Epithelial cell of prostate (primary cell): ENCODE results near the gene TRPC6.
"Not testable (repeated sequence)": the region's sequence is repeated elsewhere in the genome, so short reads cannot be mapped to it uniquely, and the experiment has no call there.

Experiments used
- DNase-seq: peaks from one replicate; pipeline ENCODE4 v3.0.0-alpha.2; 2011; ENCODE audit warnings: low read depth, low spot score
- H3K27ac ChIP-seq: fragments of 450-650 bp; 2 replicates; pipeline ENCODE4 v1.5.1; 2017; ENCODE audit warnings: mild to moderate bottlenecking

Gene TRPC6

DNA sequence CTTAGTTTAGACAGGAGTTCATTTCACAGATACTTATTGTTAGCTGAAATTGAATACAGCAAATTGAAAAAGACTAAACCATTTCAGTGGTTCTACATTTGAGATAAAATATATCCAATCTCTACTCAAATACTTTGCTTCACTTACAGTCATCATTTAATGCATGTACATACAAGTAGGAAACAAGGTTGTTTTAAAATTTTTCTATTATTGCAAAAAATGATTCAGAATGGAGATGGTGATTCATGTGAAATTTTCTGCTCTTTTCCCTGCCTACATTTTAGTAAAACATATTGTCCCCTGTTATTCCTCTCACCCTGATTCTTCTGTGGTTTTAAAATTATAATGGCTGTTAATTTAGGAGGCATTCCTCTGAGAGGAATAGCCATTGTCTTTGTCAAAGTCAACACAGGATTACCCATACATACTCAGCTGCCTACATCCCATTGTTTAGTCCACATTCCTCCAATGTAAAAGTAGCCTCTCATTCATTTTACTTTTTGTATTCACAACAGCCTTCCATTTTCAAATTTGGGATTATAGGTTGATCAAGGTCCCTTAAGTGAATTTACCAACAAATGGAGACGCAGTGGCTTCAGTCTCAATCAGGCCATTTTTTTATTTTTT lies 60.1 kb downstream of the TRPC6 start:
- DNase-seq = no peak
- H3K27ac ChIP-seq = no peak overlapping the region

DNA sequence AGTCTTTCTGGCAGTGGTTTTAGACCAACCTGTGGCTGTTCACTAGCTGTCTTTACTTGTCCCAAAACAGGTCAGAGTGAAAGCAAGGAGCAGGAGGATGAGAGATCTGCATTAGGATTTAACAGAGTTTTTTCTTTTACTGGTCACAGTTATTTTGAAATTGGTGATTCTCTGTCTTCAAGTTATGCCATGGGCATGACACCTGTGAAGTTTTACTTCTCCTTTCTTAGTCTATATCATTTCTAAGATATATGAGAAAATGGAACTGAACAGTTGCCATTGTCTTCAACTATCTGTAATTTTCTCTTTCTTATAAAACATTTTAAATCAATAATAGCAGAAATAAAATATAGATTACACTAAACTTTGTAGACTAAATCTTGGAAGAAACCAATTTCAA lies 60.6 kb downstream of the TRPC6 start:
- no peak for DNase-seq
- H3K27ac ChIP-seq = no peak overlapping the region

DNA sequence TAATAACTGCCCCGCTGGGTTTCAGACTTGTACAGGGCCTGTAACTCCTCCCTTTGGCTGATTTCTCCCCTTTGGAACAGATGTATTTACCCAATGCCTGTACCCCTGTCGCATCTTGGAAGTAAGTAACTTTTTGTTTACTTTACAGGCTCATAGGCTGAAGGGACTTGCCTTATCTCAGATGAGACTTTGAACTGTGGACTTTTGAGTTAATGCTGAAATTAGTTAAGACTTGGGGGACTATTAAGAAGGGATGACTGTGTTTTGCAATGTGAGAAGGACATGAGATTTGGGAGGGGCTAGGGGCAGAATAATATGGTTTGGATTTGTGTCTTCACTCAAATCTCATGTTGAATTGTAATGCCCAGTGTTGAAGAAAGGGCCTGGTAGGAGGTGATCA lies 62.0 kb downstream of the TRPC6 start:
- DNase-seq = no peak

DNA sequence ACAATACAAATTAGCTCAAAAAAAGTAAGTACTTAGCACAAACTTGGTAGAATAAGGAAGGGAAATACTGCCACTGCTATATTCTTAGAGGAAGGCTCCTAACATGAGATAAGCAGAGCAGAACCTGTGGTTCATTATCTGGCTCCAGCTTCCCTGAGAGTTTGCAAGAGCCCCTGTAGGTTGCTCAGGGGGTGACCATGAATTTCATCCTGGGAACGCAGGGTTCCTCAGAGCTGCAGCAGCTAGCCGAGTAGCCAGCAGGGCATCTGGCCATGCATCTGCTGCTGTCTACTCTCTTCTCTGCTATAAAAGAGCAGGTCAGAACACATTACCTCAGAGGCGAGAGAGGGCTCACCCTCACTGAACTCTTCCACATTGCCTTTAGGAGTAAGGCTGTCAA lies 67.3 kb downstream of the TRPC6 start:
- no peak for DNase-seq
- H3K27ac ChIP-seq = no peak overlapping the region

More for the DNA sequence above, 62.0 kb downstream of the TRPC6 start:
- H3K27ac ChIP-seq = no peak overlapping the region

DNA sequence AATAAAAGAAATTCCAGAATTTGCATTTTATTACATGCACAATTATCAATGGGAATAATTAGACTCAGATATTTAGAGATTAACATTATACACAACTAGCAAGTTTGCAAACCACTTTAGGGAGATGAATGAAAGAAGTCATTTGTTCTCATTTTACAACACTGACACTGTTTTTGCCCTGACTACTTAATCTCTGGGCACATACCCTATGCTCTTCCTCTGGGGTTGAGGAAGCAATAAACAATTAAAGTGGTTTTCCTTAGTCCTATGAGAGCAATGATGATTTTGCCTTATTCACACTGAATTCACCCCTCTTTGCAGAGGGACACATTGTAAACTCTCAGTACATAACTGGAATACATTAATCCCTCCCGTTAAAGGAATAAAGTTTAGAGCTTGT lies 72.7 kb downstream of the TRPC6 start:
- DNase-seq = no peak
- H3K27ac ChIP-seq = no peak overlapping the region

DNA sequence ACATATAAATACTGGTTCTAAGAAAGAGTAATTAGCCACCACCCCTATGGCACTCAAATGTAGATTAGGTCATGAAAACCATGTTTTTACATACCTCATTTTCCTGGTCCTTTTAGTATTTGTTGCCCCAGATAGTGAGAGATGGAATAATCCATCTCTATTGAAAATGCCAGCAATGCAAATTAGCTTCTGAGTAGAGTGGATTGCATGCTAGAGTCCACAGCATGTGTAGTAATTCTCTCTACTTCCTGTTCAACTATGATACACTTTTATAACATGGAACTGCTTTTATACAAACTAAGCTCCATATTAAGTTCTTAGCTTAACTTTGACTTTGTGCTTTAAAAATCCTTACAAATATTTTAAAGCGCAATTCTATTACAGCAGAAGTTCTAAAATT lies 73.2 kb downstream of the TRPC6 start:
- DNase-seq = no peak
- no peak overlapping the region for H3K27ac ChIP-seq

DNA sequence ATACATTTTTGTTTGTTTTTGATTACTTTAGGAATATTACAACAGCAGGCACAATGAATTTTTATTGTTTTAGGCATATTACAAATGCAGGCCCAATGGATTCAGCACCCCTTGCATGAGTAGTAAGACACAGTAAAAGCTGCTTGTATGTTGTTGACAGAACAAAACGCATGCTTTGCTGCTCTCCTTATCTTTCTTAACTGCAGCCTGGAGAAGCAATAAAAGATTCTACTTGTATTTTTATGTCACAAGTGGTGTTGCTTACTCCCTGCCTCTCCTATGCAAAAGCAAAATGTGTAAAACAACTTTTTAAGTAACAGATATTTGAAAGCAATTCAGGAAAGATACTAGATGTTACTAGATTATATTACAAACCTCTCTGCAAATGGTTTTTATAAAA lies 73.9 kb downstream of the TRPC6 start:
- H3K27ac ChIP-seq = no peak overlapping the region
- no peak for DNase-seq

DNA sequence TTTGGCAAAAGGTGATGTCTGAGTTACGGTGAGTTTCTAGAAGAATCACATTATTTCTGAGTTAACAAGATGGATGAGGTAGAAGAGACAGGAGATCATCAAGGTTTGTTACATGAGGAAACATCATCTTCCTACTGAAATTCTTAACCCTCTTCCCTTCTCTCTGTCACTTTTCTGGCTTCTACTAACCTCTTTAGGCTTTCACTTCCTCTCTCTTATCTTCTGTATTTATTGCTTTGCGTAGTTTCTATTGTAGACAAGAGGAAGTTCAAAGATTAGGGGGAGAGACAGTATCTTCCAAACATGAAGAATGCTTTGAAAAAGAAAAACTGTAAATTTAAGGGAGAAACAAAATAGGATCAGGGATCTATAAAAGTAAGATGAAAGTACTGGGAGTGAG lies 75.4 kb downstream of the TRPC6 start:
- H3K27ac ChIP-seq = no peak overlapping the region
- DNase-seq = no peak

DNA sequence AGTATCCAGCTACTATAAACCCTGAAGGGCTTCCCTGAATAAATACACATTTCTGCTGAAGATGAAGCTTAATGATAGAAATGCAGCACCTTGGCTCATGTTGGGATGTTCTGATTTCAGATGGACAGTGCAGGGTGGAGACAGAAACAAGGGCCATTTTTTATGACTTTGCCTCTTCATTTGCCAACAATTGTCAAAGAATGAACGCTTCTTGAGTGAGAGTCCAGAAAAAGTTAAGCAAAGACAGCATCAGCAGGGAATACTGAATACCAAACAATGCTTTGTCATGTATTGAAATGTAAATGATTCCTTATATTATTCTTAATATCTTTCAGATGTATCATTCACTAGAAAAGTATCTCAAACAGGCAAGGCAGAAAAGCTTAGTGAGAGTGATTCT lies 84.9 kb downstream of the TRPC6 start:
- H3K27ac ChIP-seq = no peak overlapping the region
- DNase-seq = no peak

DNA sequence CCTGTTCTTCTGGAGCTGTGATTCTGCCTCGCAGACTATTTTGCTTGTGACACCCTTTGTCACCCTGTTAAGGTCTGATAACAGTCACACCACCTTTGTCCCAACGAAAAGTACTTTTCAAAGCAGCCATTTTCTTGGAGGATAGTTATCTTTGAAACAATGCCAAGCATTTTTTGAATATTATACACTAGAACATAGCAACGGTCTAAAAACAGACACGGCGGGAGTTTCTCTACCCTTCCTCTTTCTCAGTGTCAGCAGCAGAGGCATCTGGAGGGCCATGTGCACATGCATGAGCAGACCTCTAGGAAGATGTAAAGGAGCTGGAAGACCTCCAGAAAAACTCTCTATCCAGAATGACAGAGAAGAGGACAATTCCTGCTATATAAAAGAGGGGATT lies 86.5 kb downstream of the TRPC6 start:
- no peak overlapping the region for H3K27ac ChIP-seq
- no peak for DNase-seq

DNA sequence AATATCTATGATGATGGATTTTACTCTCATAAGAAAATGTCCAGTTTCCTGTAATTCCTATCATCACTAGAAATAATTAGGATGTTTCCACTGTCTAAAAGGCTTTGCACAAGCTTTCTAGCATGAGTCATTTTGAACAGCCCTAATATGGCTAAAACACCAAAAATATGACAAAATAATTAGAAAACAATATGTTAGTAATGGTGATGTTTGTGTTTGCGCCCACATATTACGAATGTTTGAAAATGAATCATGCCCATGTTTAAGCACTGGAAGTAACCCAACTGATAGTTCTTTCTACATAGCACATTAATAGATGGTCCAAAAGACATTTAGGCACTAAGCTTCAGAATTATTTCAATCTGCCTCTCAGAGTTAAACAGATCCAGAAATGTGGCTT lies 96.0 kb downstream of the TRPC6 start:
- H3K27ac ChIP-seq = no peak overlapping the region
- no peak for DNase-seq

DNA sequence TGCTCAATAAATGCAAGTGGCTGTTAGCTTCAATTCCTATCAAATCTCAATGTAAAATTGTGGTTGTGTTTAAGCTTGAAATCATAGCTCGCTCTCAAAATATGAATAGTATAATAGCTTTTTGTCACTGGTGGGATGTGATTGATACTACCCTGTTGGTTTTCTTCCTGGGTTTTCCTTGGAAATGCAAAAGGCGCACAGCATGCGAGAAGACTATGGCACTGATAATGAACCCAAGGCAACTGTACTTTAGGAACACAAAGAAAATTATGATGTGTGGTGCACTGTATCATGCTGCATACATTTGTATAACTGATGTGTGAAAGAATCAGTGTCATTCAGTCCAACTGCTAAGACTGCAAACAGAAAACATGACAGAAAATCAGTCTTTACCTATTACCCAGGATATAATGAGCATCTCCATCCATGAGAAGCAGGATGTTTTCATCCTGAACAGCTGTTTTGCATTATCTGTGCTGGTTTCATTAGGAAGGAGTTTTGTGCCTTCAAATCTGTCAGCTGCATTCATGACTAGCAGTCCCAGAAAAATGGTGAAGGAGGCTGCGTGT lies 101.2 kb downstream of the TRPC6 start:
- no peak overlapping the region for H3K27ac ChIP-seq
- DNase-seq = no peak

DNA sequence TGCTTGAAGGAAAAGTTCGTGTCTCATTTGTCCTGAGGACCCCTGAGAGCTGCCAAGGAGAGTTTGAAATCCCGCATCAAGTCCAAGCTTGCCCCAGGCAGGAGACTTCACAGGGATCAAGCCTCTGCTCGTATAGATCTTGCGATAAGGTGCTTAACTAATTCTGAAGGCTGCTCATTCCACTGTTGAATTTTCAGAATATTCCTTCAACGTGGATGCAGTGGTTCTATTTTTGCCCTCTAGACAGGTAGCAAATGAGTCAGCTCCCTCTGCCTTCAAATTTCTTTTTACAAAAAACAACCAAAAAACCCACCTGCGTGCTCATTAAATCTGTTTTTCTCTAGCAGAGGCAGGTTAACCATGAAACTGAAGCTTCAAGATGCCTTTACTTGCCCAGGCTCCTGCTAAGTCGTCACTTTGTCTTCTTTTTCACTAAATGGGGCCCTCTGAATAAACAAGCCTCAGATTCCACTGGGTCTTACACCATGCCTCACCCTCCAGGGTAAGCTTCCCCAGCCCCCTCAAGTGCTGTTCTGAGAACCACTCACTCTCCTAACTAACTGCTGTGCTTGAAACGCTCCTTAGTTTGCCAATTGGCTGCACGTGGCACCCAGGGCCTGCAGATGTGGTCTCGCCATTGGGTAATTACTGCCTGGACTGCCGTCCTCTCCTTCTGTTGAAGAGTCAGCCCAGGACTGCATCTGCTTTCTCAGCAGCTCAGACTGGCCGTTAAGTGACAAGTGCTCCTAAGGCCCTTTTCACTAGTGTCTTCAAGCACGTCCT lies 105.0 kb downstream of the TRPC6 start:
- peak overlapping the region; percentile 25 for H3K27ac ChIP-seq
- peak; percentile 36 for DNase-seq

DNA sequence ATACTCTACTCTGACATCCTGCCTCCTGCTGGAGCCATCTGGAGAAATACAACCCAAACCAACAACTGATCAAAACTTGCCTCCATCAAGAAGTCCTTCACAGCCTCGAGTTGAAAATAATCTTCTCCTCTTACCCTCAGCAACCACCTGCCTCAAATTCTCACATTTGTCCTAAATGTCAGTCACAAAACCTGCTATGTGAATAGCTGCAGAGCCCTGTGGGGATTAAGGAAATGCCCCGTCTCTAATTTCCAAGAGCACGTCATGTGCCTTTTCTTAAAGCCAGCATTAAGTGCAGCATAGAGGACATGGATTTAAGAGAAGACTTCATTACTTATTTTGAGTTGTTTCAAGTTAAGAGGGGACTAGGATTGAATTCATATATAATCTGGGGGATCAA lies 105.9 kb downstream of the TRPC6 start:
- H3K27ac ChIP-seq = no peak overlapping the region
- no peak for DNase-seq

DNA sequence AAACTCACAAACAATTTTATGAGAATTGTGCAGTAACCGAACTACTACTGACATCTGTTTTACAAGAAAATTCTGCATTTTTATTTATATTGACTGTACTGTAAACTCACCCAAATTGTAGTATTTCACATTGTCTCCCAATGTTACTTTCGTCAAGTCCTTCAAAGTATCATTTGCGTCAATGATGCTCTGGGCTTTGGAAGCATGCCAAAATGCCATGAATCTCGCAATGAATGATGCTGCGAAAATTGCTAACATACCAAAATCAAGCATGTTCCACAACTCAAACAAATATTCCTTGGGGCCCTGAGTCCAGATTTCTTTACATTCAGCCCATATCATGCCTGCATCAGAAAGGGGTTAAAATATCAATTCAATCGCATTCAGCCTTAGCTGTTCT lies 107.6 kb downstream of the TRPC6 start:
- DNase-seq = no peak
- H3K27ac ChIP-seq = no peak overlapping the region

DNA sequence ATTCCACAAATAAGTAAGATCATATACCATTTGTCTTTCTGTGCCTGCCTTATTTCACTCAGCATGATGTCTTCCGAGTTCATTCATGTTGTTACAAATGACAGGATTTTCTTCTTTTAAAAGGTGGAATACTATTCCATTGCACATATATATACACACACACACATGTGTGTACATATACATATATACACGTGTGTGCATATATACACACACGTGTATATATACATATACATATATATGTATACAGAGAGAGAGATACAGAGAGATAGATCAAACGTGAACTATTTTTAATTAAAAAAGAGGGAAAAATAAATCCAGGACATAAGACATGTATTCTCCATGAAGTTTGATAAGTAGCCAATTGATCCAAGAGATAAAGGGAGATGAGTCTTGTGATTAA lies 108.1 kb downstream of the TRPC6 start:
- no peak for DNase-seq
- H3K27ac ChIP-seq = no peak overlapping the region

DNA sequence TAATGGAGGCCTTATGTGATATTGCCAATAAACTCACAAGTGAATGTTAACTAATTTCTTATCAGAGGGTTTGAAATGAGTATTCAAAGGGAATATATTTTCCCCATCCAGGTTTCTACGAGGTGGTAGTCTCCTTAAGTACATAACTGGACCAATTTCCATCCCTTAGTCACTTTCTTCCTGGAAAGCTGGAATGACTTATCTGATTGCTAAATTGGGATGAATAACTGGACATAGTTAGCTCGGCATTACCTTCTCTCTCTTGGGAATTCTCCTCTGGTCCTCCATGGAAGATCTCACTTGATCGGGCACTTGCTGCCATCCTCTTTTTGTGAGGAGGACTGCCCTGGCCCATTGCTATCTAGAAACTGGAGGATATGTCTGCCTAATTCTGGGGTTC lies 109.1 kb downstream of the TRPC6 start:
- no peak for DNase-seq
- H3K27ac ChIP-seq = no peak overlapping the region

DNA sequence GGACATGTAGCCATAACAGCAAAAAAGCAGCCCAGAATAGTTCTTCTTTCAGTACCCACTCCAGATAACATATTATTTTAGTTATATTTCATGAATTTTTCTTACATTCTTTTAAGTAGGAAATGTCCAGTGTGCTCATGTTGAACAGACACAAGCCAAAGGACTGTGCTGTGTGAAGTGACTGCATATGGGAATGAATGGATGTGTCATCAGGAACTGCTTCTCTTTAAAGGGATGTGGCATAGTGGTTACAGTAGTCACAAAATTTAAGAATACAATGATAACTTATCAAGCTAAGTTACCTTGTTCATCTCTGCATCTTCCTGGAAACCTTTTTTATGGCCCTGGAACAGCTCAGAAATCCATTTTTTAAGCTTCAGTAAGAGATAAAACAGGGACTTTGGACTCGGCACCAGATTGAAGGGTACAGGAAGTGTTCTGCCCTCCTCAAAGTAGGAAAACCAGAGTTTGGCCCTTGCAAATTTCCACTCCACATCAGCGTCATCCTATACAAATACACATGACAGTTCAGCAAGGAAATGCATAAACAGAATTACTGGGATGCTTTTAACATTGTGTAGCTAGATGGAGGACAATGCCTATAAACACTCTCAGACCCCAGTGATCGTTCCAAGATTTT lies 112.8 kb downstream of the TRPC6 start:
- H3K27ac ChIP-seq = peak overlapping the region; percentile 35
- no peak for DNase-seq

DNA sequence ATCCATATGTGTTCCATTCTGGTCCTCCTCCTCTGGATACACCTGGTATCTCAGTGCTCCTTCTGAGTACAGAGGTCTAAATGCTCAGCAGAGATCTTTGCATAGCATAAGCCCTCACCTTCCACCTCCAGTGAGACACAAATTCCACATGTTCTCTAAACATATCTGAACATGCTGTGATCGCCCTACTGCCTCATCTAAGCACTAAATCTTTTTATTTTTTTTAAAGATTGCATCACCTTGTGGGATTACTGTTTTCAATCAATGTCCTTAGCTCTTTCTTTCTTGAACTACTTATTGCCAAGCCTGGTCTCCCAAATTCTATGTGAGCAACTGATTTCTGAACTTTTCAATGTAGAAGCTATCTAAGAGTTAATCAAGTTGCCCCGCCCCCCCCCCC lies 113.4 kb downstream of the TRPC6 start:
- DNase-seq = peak; percentile 48
- peak overlapping the region; percentile 35 for H3K27ac ChIP-seq

DNA sequence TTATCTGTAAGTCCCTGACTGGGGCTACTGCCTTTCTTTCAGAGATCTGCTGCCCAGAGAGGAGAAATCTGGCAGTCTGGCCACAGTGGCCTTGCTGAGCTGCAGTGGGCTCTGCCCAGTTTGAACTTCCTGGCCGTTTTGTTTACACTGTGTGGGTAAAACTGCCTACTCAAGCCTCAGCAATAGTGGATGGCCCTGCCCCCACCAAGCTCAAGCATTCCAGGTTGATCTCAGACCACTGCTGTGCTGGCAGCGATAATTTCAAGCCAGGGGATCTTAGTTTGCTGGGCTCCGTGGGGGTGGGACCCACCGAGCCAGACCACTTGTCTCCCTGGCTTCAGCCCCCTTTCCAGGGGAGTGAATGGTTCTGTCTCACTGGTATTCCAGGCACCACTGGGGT lies 117.5 kb downstream of the TRPC6 start:
- DNase-seq = no peak

DNA sequence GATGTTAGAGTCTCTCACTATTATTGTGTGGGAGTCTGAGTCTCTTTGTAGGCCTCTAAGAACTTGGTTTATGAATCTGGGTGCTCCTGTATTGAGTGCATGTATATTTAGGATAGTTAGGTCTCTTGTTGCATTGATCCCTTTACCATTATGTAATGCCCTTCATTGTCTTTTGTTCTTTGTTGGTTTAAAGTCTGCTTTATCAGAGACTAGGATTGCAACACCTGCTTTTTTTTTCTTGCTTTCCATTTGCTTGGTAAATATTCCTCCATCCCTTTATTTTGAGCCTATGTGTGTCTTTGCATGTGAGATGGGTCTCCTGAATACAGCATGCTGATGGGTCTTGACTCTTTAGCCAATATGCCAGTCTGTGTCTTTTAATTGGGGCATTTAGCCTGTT lies 119.4 kb downstream of the TRPC6 start:
- not testable (repeated sequence) for H3K27ac ChIP-seq

More for the DNA sequence above, 117.5 kb downstream of the TRPC6 start:
- H3K27ac ChIP-seq = no peak overlapping the region

More for the DNA sequence above, 119.4 kb downstream of the TRPC6 start:
- DNase-seq = not testable (repeated sequence)
